ENCODE data around the gene NHLRC4.

DNA sequence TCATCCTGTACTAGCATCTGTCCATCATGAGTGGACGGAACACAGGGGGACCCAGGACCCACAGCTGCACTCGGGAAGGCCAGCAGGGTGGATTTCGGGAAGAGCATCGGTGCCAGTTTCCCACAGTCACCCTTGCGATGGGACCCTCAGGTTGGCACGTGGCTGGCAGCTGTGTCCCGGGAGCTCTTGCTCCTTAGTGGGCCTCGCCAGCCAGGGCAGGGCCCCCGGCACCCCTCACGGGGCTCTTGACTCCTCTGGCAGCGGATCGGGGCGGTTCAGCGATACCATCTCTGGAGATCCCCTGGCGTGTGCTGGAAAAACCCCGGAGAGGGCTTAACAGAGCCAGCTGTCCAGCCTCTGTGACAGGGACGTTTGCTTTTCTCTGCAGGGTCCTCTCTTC is 30.1 kb upstream of the NHLRC4 start:
- TF ChIP-seq EZH2 (IDR thresholded peaks at IDR 0.05; ENCODE audit: borderline replicate concordance, insufficient read depth, low read depth, low read length, poor library complexity, severe bottlenecking) = no peak
- TF ChIP-seq, protein P1, sequence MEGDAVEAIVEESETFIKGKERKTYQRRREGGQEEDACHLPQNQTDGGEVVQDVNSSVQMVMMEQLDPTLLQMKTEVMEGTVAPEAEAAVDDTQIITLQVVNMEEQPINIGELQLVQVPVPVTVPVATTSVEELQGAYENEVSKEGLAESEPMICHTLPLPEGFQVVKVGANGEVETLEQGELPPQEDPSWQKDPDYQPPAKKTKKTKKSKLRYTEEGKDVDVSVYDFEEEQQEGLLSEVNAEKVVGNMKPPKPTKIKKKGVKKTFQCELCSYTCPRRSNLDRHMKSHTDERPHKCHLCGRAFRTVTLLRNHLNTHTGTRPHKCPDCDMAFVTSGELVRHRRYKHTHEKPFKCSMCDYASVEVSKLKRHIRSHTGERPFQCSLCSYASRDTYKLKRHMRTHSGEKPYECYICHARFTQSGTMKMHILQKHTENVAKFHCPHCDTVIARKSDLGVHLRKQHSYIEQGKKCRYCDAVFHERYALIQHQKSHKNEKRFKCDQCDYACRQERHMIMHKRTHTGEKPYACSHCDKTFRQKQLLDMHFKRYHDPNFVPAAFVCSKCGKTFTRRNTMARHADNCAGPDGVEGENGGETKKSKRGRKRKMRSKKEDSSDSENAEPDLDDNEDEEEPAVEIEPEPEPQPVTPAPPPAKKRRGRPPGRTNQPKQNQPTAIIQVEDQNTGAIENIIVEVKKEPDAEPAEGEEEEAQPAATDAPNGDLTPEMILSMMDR (IDR thresholded peaks at IDR 0.05) = no peak
